ENCODE measurements around the gene CDKL5. TPM values are rescaled to one million over a fixed set of nuclear protein-coding genes. Genes with fewer than 3 reads are reported as not detected.

The CDKL5 gene
- total RNA-seq, 2 experiments from 2014 or later: 2.2 to 2.4 TPM

DNA sequence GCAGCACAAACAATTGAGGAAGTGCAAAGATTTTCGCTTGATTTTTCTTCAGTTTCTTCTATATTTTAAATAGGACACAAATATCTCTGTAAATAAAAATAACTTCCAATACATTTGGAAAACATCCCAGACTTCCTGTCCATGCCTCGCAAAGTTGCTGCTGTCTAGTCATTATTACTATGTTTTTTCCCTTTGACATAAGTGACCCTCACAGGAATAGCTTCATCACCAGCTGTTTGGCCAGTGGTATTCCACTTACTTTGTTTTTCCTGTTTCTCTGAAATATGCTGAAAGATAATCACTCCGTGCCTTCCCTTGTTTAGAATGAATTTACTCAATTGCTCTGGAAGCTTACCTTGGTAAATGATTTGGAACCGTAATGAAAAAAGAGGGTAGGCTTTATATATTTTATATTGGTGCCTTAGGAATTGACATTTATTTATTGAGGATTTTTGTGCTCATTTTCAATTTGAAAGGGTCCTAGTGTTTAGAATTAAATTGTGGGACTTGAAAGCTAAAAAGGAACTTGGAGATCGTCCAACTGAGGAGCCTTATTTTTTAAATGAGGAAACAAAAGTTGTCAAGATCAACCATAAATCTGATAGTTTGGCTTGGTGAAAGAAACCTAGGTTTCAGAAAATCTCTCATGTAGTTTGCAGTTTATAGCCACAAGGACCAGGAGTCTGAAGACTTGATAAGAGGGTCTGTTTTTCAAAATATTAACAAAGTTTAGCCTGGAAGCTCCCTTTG is 65.6 kb downstream of the CDKL5 start:
- Histone ChIP-seq H3K9me3 (ENCODE audit: control insufficient read depth in 1 of 2, insufficient read depth in 1 of 2, low read length in 2 of 2) (no peaks in the 10 kb centered on the region), H3K27ac (ENCODE audit: low read depth in 1 of 2, low read length in 2 of 2) (no peak overlapping the region), H3K36me3 (ENCODE audit: insufficient read depth, low read length) (no peaks in the 10 kb centered on the region), H3K4me3 (ENCODE audit: low read length) (no peak overlapping the region), H3K27me3 (ENCODE audit: control insufficient read depth in 1 of 2, insufficient read depth in 2 of 2, low read length in 2 of 2) (no peaks in the 10 kb centered on the region), H3K4me1 (ENCODE audit: insufficient read depth, low read length) (no peaks in the 10 kb centered on the region)
- Mint-ChIP-seq H3K36me3 (ENCODE audit: low read depth) (peaks cover 5% of the 10 kb centered on the region), H3K27me3 (no peaks in the 10 kb centered on the region), H3K27ac (no peak overlapping the region), H3K4me3 (no peak overlapping the region), H3K9me3 (no peaks in the 10 kb centered on the region), H3K4me1 (ENCODE audit: low read depth) (no peaks in the 10 kb centered on the region)
- ChIA-PET POLR2A (no interaction called here), CTCF (no interaction called here)
- intact Hi-C loops (cut with DNase I, micrococcal nuclease): no loop called here
- TF ChIP-seq, protein P1, sequence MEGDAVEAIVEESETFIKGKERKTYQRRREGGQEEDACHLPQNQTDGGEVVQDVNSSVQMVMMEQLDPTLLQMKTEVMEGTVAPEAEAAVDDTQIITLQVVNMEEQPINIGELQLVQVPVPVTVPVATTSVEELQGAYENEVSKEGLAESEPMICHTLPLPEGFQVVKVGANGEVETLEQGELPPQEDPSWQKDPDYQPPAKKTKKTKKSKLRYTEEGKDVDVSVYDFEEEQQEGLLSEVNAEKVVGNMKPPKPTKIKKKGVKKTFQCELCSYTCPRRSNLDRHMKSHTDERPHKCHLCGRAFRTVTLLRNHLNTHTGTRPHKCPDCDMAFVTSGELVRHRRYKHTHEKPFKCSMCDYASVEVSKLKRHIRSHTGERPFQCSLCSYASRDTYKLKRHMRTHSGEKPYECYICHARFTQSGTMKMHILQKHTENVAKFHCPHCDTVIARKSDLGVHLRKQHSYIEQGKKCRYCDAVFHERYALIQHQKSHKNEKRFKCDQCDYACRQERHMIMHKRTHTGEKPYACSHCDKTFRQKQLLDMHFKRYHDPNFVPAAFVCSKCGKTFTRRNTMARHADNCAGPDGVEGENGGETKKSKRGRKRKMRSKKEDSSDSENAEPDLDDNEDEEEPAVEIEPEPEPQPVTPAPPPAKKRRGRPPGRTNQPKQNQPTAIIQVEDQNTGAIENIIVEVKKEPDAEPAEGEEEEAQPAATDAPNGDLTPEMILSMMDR (IDR thresholded peaks at IDR 0.05): no peak
- DNase-seq (no peak), ATAC-seq (ENCODE audit: poor library complexity) (no peak)

DNA sequence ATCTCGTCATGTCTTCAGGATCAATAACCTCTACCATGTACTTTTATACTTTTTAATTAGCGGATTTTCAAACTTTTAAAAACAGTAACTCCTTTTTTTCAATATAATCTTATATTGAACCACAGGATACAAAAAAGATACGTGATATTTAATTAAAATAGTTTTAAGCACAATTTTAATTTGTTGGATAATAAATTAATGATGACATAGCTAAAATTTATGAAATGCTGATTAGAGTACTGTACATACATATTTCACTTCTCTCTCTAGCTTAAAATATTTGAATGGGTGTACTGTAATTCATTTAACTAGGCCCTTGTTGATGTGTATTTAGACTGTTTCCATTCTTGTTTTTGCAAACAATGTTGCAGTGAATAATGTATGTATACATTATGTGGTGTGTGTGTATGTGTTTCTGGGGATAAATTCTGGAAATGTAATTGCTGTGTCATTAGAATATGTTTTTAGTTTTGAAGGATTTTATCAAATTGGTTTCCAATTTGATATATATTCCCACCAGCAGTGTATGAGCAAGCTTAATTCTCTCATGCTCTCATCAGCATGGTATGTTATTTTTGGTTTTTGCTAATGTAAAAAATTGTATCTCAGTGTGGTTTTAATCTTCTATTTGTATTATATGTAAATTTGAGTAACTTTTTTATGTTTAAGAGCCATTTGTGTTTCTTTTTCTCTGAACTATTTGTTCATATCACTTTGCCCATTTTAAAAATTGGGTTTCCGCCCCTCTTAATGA is 66.4 kb downstream of the CDKL5 start:
- POLR2A ChIA-PET: no interaction called here
- no peak overlapping the region for H3K4me3 Mint-ChIP-seq
- no peak overlapping the region for H3K4me3 ChIP-seq (ENCODE audit: low read length)
- intact Hi-C loops (cut with DNase I, micrococcal nuclease): no loop called here
- no peaks in the 10 kb centered on the region for H3K36me3 ChIP-seq (ENCODE audit: insufficient read depth, low read length)
- peaks cover 5% of the 10 kb centered on the region for H3K36me3 Mint-ChIP-seq (ENCODE audit: low read depth)
- H3K27me3 ChIP-seq (ENCODE audit: control insufficient read depth in 1 of 2, insufficient read depth in 2 of 2, low read length in 2 of 2): no peaks in the 10 kb centered on the region
- no peaks in the 10 kb centered on the region for H3K4me1 ChIP-seq (ENCODE audit: insufficient read depth, low read length)
- no peaks in the 10 kb centered on the region for H3K9me3 ChIP-seq (ENCODE audit: control insufficient read depth in 1 of 2, insufficient read depth in 1 of 2, low read length in 2 of 2)
- H3K27ac Mint-ChIP-seq: no peak overlapping the region
- TF ChIP-seq, protein P1 (IDR thresholded peaks at IDR 0.05): no peak
- CTCF ChIA-PET: no interaction called here
- no peaks in the 10 kb centered on the region for H3K27me3 Mint-ChIP-seq
- no peaks in the 10 kb centered on the region for H3K4me1 Mint-ChIP-seq (ENCODE audit: low read depth)
- DNase-seq: no peak
- no peak overlapping the region for H3K27ac ChIP-seq (ENCODE audit: low read depth in 1 of 2, low read length in 2 of 2)
- no peak for ATAC-seq (ENCODE audit: poor library complexity)
- H3K9me3 Mint-ChIP-seq: no peaks in the 10 kb centered on the region

DNA sequence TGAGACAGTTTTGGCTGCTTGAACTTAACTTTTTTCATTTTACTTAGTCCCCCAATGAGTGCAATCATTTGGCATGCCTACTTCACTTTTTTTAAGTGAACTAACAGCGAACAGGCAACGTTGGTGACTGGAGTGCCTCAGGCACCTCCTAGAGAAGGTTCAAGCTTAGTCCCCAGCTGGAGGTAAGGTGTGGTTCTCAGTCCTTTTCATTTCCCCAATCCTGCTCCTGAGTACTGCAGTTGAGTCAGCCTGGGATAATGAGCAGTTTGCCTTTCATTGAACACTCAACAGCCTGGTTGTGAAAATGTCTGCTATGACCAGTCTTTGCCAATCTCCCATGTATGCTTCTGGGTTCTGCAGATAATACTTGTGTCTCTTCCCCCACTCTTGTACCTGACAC is 109.5 kb downstream of the CDKL5 start:
- DNase-seq: no peak

More for the DNA sequence above, 109.5 kb downstream of the CDKL5 start:
- intact Hi-C loops (cut with DNase I, micrococcal nuclease): no loop called here
- Mint-ChIP-seq H3K9me3 (no peaks in the 10 kb centered on the region), H3K4me3 (no peak overlapping the region), H3K27ac (no peak overlapping the region), H3K36me3 (ENCODE audit: low read depth) (no peaks in the 10 kb centered on the region), H3K4me1 (ENCODE audit: low read depth) (peaks cover 20% of the 10 kb centered on the region), H3K27me3 (no peaks in the 10 kb centered on the region)
- POLR2A ChIA-PET: no interaction called here
- no peak for ATAC-seq (ENCODE audit: poor library complexity)
- no peak overlapping the region for H3K27ac ChIP-seq (ENCODE audit: low read depth in 1 of 2, low read length in 2 of 2)
- no peaks in the 10 kb centered on the region for H3K27me3 ChIP-seq (ENCODE audit: control insufficient read depth in 1 of 2, insufficient read depth in 2 of 2, low read length in 2 of 2)
- no peaks in the 10 kb centered on the region for H3K9me3 ChIP-seq (ENCODE audit: control insufficient read depth in 1 of 2, insufficient read depth in 1 of 2, low read length in 2 of 2)
- H3K36me3 ChIP-seq (ENCODE audit: insufficient read depth, low read length): no peaks in the 10 kb centered on the region
- no peak overlapping the region for H3K4me3 ChIP-seq (ENCODE audit: low read length)
- TF ChIP-seq, protein P1 (IDR thresholded peaks at IDR 0.05): no peak
- CTCF ChIA-PET: no interaction called here
- no peaks in the 10 kb centered on the region for H3K4me1 ChIP-seq (ENCODE audit: insufficient read depth, low read length)
